Lung (tissue), 12 donors: ENCODE data around the gene ULK3. TPM values are rescaled to one million over a fixed set of nuclear protein-coding genes. Genes with fewer than 3 reads are reported as not detected.
A peak's percentile ranks its signal among the peaks of the same experiment; 100 is the strongest.

Experiments used
- ATAC-seq: fragments of 200-7000 bp; cut with Tn5 transposase; one replicate; pipeline ENCODE4 v1.9.1; 2020; ENCODE audit warnings: moderate number of reproducible peaks; ENCODE audit not compliant: insufficient read depth, low FRiP score
- DNase-seq, 3 donors: peaks; one replicate each; pipeline ENCODE4 v3.0.0-alpha.2; 2013 to 2017
- H3K27ac ChIP-seq, 2 donors: one replicate each; pipeline ENCODE4 v1.5.1; 2013; ENCODE audit warnings: mild to moderate bottlenecking in 2 of 2, moderate library complexity in 2 of 2, control low read depth in 1 of 2, inconsistent platforms in 1 of 2, low read depth in 1 of 2, low read length in 1 of 2
- H3K27me3 ChIP-seq, 3 donors: one replicate each; pipeline ENCODE4 v1.5.1; 2013; ENCODE audit warnings: low read length in 2 of 3; ENCODE audit not compliant: control insufficient read depth in 3 of 3, insufficient read depth in 3 of 3
- H3K36me3 ChIP-seq, 4 donors: one replicate each; pipeline ENCODE4 v1.5.1; 2013; ENCODE audit warnings: low read length in 4 of 4, mild to moderate bottlenecking in 1 of 4, moderate library complexity in 1 of 4; ENCODE audit not compliant: control insufficient read depth in 4 of 4, insufficient read depth in 4 of 4
- H3K4me1 ChIP-seq, 5 donors: one replicate each; pipeline ENCODE4 v1.5.1; 2013; ENCODE audit warnings: low read length in 5 of 5, mild to moderate bottlenecking in 2 of 5, moderate library complexity in 1 of 5; ENCODE audit not compliant: control insufficient read depth in 5 of 5, insufficient read depth in 5 of 5
- H3K4me3 ChIP-seq: one replicate; pipeline ENCODE4 v1.5.1; 2013; ENCODE audit warnings: mild to moderate bottlenecking, control low read depth, moderate library complexity
- H3K9ac ChIP-seq, 2 donors: one replicate each; pipeline ENCODE4 v1.5.1; 2013; ENCODE audit warnings: low read length in 2 of 2, control low read depth in 1 of 2; ENCODE audit not compliant: insufficient read depth in 1 of 2
- H3K9me3 ChIP-seq, 4 donors: one replicate each; pipeline ENCODE4 v1.5.1; 2013; ENCODE audit warnings: low read length in 3 of 4, mild to moderate bottlenecking in 1 of 4, moderate library complexity in 1 of 4; ENCODE audit not compliant: control insufficient read depth in 4 of 4, insufficient read depth in 3 of 4
- WGBS, 2 donors: extraction: QIAGEN DNeasy Blood & Tissue Kit; methylation state at CpG; one replicate each; pipeline ENCODE4 v1.1.7; 2013; 5-methylcytosine and 5-hydroxymethylcytosine counted together
- polyA plus RNA-seq, 2 donors: library from polyadenylated mRNA; stranded (reverse); fragments of 200-250 nt; gene quantifications; one replicate each; pipeline ENCODE4 v1.2.1, GENCODE V29; 2013
- total RNA-seq, 2 donors: library from RNA; depleted of rRNA in 1 of 2; stranded (reverse); fragments of >200 nt in 1 of 2; gene quantifications; one replicate each; pipeline ENCODE4 v1.2.1, GENCODE V29; 2014 to 2021
- TF ChIP-seq, protein P1 (sequence below): IDR thresholded peaks from 2 replicates; pipeline ENCODE4 v1.5.1; 2012; ENCODE audit warnings: mild to moderate bottlenecking; ENCODE audit errors: control extremely low read depth, extremely low read depth
- donor health status: control.
- donor health status: control.
- donor health status: Bipolar disorder and iron deficiency.
- donor health status: healthy.
- donor health status: DM: yes; HTN: yes; CAD: no.

Gene ULK3
- total and polyA plus RNA-seq, 4 donors = 20.6 to 54.5 (median 38.7) TPM

DNA sequence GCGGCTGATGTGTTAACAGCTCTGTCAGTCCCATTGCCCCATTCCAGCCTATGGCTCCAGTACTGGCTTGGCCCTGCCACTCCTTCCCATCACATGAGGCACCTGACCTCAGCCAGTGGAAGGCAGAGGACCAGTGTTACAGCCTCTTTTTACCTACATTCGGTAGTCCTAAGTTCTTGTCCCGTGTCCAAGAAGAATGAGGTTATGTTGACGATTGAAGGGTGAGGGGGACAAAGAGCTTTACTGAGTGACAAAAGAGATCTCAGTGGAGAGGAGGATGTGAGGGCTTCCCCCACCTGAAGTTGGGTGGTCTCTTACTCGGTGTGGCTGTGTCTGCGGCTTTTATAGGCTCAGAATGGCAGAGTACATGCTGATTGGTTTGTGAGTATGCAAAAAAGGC is 39.6 kb upstream of the ULK3 start:
- Histone ChIP-seq H3K27me3 (no peaks in the 10 kb centered on the region), H3K36me3 (no peaks in the 10 kb centered on the region), H3K4me3 (peak overlapping the region; percentile 5), H3K4me1 (no peaks in the 10 kb centered on the region), H3K27ac (no peak overlapping the region), H3K9me3 (peaks cover 0 to 5% (median 0%) of the 10 kb centered on the region in 4 donors), H3K9ac (no peak overlapping the region)
- WGBS, 2 donors = 95 to 98% methylated on average over 6 of the region's 6 CpGs
- ATAC-seq = no peak
- no peak for DNase-seq
- TF ChIP-seq, protein P1, sequence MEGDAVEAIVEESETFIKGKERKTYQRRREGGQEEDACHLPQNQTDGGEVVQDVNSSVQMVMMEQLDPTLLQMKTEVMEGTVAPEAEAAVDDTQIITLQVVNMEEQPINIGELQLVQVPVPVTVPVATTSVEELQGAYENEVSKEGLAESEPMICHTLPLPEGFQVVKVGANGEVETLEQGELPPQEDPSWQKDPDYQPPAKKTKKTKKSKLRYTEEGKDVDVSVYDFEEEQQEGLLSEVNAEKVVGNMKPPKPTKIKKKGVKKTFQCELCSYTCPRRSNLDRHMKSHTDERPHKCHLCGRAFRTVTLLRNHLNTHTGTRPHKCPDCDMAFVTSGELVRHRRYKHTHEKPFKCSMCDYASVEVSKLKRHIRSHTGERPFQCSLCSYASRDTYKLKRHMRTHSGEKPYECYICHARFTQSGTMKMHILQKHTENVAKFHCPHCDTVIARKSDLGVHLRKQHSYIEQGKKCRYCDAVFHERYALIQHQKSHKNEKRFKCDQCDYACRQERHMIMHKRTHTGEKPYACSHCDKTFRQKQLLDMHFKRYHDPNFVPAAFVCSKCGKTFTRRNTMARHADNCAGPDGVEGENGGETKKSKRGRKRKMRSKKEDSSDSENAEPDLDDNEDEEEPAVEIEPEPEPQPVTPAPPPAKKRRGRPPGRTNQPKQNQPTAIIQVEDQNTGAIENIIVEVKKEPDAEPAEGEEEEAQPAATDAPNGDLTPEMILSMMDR = no peak

DNA sequence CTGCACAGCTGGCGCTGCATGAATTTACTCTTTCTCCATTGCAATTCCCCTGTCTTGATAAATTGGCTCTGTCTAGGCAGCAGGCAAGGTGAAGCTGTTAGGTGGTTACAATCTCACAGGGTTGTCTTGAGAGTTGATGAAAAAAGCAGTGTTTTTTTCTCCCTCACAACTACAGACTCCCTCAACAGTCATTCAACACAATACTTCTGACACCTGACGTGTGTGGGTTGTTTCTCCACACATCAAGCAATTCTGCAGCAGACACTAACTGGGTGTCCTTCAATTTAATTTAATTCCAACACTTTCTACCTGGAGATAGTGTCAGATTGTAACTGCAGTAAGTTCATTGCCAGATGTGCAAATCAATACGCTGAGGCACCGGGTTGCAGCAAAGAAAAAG is 35.3 kb upstream of the ULK3 start:
- TF ChIP-seq, protein P1 = no peak
- no peaks in the 10 kb centered on the region for H3K36me3 ChIP-seq
- 79 to 94% methylated on average over 4 of the region's 4 CpGs for WGBS, 2 donors
- no peak for DNase-seq
- H3K27ac ChIP-seq = no peak overlapping the region
- H3K27me3 ChIP-seq = no peaks in the 10 kb centered on the region
- H3K4me1 ChIP-seq = peaks cover 0 to 4% (median 0%) of the 10 kb centered on the region in 5 donors
- peaks cover 0 to 5% (median 0%) of the 10 kb centered on the region in 4 donors for H3K9me3 ChIP-seq
- H3K4me3 ChIP-seq = no peak overlapping the region
- H3K9ac ChIP-seq = no peak overlapping the region
- no peak for ATAC-seq

DNA sequence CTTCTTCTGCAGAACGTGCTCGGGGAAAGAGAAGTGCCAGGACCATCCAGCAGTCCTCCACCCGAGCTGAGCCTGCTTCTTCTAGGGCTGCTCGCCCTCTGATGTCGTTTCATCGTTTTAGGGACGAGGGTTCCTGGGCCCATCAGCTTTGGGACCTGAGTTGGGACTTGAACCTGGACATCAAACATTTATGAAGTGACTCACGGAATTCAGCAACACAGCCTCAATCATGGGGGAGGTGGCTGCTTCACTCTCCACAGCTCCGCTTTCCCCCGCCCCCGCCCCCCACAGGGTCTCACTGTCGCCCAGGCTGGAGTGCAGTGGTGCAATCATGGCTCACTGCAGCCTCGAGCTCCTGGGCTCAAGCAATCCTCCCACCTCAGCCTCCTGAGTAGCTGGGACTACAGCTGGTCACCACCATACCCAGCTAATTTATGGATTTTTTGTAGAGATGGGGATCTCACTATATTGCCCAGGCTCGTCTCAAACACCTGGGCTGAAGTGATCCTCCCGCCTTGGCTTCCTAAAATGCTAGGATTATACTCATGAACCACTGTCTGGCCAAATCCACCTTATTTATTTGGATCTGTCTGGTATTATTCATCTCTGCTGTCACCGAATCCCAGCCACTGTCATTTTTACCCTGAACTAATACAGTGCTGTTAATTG is 30.9 kb upstream of the ULK3 start:
- peak overlapping the region; percentile 70 to 76 for H3K27ac ChIP-seq
- H3K9me3 ChIP-seq = no peaks in the 10 kb centered on the region
- H3K9ac ChIP-seq = peak overlapping the region; percentile 16 to 77
- DNase-seq = no peak
- H3K4me3 ChIP-seq = no peak overlapping the region
- H3K4me1 ChIP-seq = peaks cover 7 to 25% (median 18%) of the 10 kb centered on the region in 5 donors
- TF ChIP-seq, protein P1 = no peak
- WGBS, 2 donors = 32 to 33% methylated on average over 16 of the region's 16 CpGs
- no peaks in the 10 kb centered on the region for H3K36me3 ChIP-seq
- ATAC-seq = no peak
- no peaks in the 10 kb centered on the region for H3K27me3 ChIP-seq
